ENCODE data around the gene MCM7. TPM values are rescaled to one million over a fixed set of nuclear protein-coding genes. Genes with fewer than 3 reads are reported as not detected.
A peak's percentile ranks its signal among the peaks of the same experiment; 100 is the strongest.

The MCM7 gene
- total and polyA plus RNA-seq, 7 donors = 29.6 to 99.3 (median 34.2) TPM

DNA sequence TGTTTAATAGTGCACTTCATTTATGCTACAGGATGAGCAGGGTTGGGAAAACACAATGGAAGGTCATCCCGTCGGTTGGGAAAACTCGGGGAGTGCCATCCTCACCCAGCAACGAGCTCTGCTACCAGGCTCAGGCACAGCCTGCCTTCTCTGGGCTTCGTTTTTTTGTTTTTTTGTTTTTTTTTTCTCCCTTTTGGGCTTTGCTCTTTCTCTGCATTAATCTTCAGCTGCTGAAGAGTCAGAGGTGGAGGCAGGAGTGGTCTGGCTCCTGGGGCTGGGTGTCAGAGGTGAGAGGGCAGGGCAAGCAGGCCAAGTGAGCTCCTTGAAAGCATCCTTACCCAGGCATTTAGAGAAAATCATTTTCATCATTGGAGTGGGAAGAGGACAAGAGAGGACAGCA lies 31.2 kb downstream of the MCM7 start:
- Histone ChIP-seq H3K9me3 (peaks cover 4 to 22% (median 12%) of the 10 kb centered on the region in 4 donors), H3K27me3 (no peaks in the 10 kb centered on the region), H3K4me3 (no peak overlapping the region), H3K36me3 (peaks cover 44 to 64% (median 51%) of the 10 kb centered on the region in 4 donors), H3K27ac (no peak overlapping the region), H3K4me1 (peaks cover 0 to 20% (median 16%) of the 10 kb centered on the region in 4 donors)
- WGBS, 2 donors = 98% methylated on average over 5 of the region's 5 CpGs
- DNase-seq = peak; percentile 27
- intact Hi-C loops (cut with DNase I) = no loop called here
- no peak for TF ChIP-seq POLR2AphosphoS5 (IDR thresholded peaks at IDR 0.05)
- TF ChIP-seq EP300 (IDR thresholded peaks at IDR 0.05) = no peak
- TF ChIP-seq CTCF (IDR thresholded peaks at IDR 0.05) = no peak
- TF ChIP-seq POLR2A (IDR thresholded peaks at IDR 0.05) = no peak

DNA sequence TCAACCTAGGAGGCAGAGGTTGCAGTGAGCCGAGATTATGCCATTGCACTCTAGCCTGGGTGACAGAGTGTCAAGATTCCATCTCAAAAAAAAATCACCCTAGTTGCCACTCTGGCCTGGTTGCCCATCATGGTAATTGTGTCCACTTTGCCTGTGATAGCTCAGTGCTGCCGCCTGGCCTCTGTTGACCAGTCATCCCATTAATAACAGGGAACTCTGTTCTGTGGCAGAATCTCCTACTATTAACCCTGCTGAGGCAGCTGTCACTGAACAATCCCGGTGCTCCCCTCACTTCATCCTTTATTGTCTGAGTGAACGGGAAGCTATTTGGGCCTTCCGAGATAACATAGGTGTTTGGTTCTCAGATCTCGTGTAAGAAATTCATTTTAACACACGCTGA lies 34.2 kb downstream of the MCM7 start:
- Histone ChIP-seq H3K27me3 (no peaks in the 10 kb centered on the region), H3K9me3 (peaks cover 4 to 20% (median 12%) of the 10 kb centered on the region in 4 donors), H3K4me3 (no peak overlapping the region), H3K36me3 (peaks cover 27 to 59% (median 31%) of the 10 kb centered on the region in 4 donors), H3K4me1 (peaks cover 0 to 24% (median 17%) of the 10 kb centered on the region in 4 donors), H3K27ac (peak overlapping the region in 3 of 4 donors; percentile 83 to 87 (median 84))
- 93% methylated on average over 7 of the region's 7 CpGs for WGBS, 2 donors
- TF ChIP-seq CTCF (IDR thresholded peaks at IDR 0.05) (no peak), EP300 (IDR thresholded peaks at IDR 0.05) (no peak), POLR2AphosphoS5 (IDR thresholded peaks at IDR 0.05) (no peak), POLR2A (IDR thresholded peaks at IDR 0.05) (no peak)
- DNase-seq = peak; percentile 36
- intact Hi-C loops (cut with DNase I) = loop anchor here (2.0 kb wide), 1 partner anchor 14 kb away; the partner anchor contains the start of gene ZNF3

DNA sequence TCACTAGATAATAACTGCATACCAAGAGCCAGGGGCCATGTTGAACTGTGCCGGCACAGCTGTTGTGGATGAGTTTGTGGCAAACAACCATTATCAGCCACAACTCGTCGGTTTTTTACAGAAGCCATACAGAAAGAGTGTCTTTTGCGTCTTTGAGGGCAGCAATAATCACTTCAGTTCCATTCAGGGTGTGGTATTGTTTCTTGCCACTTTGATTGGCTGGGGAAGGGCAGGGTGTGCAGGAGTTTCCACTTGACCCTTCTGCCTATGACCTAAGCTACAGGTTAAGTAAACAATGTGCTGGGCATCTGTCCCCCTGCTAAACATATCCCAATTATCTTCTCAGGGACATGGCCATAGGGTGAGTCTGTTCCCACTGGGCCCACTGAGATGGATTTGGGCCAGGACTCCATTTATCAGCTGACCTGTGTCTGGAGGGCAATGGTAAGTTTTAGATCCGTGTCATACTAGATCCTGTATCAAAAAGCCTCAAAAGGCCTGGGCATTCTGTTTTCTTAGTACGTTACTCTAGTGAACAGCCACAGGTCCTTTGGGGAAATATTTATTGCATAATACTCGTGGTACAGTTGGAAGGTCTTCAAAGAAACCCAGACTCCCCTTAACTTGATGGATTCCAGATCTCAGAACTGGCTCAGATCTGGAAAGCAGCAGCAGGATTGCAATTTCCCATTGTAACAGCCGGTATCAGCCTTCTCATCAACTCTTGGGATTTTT lies 35.6 kb downstream of the MCM7 start:
- peaks cover 0 to 24% (median 17%) of the 10 kb centered on the region in 4 donors for H3K4me1 ChIP-seq
- intact Hi-C loops (cut with DNase I) = loop anchor here (2.0 kb wide), 1 partner anchor 15 kb away; the partner anchor contains the start of gene ZNF3
- peaks cover 0 to 7% (median 1%) of the 10 kb centered on the region in 4 donors for H3K9me3 ChIP-seq
- DNase-seq = peak; percentile 75
- no peak overlapping the region for H3K4me3 ChIP-seq
- 74 to 77% methylated on average over 8 of the region's 8 CpGs for WGBS, 2 donors
- TF ChIP-seq POLR2AphosphoS5 (IDR thresholded peaks at IDR 0.05) = peak; percentile 93 to 97 (median 94)
- peak; percentile 41 to 92 (median 78) for TF ChIP-seq EP300 (IDR thresholded peaks at IDR 0.05)
- no peak for TF ChIP-seq POLR2A (IDR thresholded peaks at IDR 0.05)
- H3K27me3 ChIP-seq = no peaks in the 10 kb centered on the region
- H3K27ac ChIP-seq = peak overlapping the region; percentile 50 to 87 (median 84)
- peaks cover 15 to 59% (median 23%) of the 10 kb centered on the region in 4 donors for H3K36me3 ChIP-seq

- 97% methylated on average over 9 of the region's 9 CpGs for WGBS, 2 donors
- no peak for DNase-seq
- H3K4me1 ChIP-seq = peaks cover 0 to 24% (median 17%) of the 10 kb centered on the region in 4 donors
These were observed 37.0 kb downstream of the MCM7 start for GRCh38 chr7:100064162-100064561.

More at GRCh38 chr7:100064162-100064561, 37.0 kb downstream of the MCM7 start:
- H3K27ac ChIP-seq = peak overlapping the region in 1 of 4 donors; percentile 87
- H3K9me3 ChIP-seq = no peaks in the 10 kb centered on the region
- H3K36me3 ChIP-seq = peaks cover 8 to 59% (median 17%) of the 10 kb centered on the region in 4 donors
- H3K4me3 ChIP-seq = no peak overlapping the region
- intact Hi-C loops (cut with DNase I) = no loop called here
- TF ChIP-seq POLR2A (IDR thresholded peaks at IDR 0.05) (no peak), EP300 (IDR thresholded peaks at IDR 0.05) (no peak), POLR2AphosphoS5 (IDR thresholded peaks at IDR 0.05) (no peak), CTCF (IDR thresholded peaks at IDR 0.05) (no peak)
- no peaks in the 10 kb centered on the region for H3K27me3 ChIP-seq

Data from sigmoid colon (tissue), 7 donors.